Panc1 (cell line): ENCODE data around the gene TRAK1. TPM values are rescaled to one million over a fixed set of nuclear protein-coding genes. Genes with fewer than 3 reads are reported as not detected.

Experiments
- ATAC-seq: fragments of 200-7000 bp; cut with Tn5 transposase; 2 replicates; pipeline ENCODE4 v1.9.1; 2020; ENCODE audit warnings: mild to moderate bottlenecking, moderate library complexity
- BruUV-seq: library from RNA; stranded (reverse); fragments of 400-500 nt; replicated peaks from 2 replicates; lab custom pipeline; 2021; lab: Mats Ljungman, UMichigan
- CTCF ChIA-PET: fragments of 300-600 bp; sonication (Branson Sonifier 250); formaldehyde crosslinking; loops from one replicate; lab custom pipeline; 2022; ENCODE audit warnings: antibody characterized with exemption; lab: Charles Lee
- POLR2A ChIA-PET: fragments of 300-600 bp; sonication (Branson Sonifier 250); formaldehyde crosslinking; loops from one replicate; lab custom pipeline; 2022; ENCODE audit warnings: antibody characterized with exemption; lab: Charles Lee
- DNase-seq: peaks from one replicate; pipeline ENCODE4 v3.0.0-alpha.2; 2010; ENCODE audit warnings: low read depth, low spot score
- H3K27ac ChIP-seq: 2 replicates; pipeline ENCODE4 v1.5.1; 2011; ENCODE audit warnings: mild to moderate bottlenecking, low read length, inconsistent platforms
- H3K27me3 ChIP-seq: fragments of 200-500 bp; sonication (Bioruptor generic); 2 replicates; pipeline ENCODE4 v1.6.0; 2014; ENCODE audit warnings: low read length, inconsistent platforms; ENCODE audit not compliant: control insufficient read depth, insufficient read depth
- H3K36me3 ChIP-seq: fragments of 200-500 bp; sonication (Bioruptor generic); 2 replicates; pipeline ENCODE4 v1.5.1; 2014; ENCODE audit warnings: inconsistent platforms, mild to moderate bottlenecking, low read length, moderate library complexity; ENCODE audit not compliant: control insufficient read depth, insufficient read depth
- H3K4me1 ChIP-seq: 2 replicates; pipeline ENCODE4 v1.5.1; 2011; ENCODE audit warnings: inconsistent platforms, mild to moderate bottlenecking, low read length, moderate library complexity; ENCODE audit not compliant: control insufficient read depth, insufficient read depth
- H3K4me3 ChIP-seq, 2 experiments: 2 replicates each; pipeline ENCODE4 v1.5.1; 2011 to 2012; ENCODE audit warnings: low read depth in 2 of 2, low read length in 2 of 2, mild to moderate bottlenecking in 2 of 2, inconsistent platforms in 1 of 2, moderate library complexity in 1 of 2
- H3K9me3 ChIP-seq: fragments of 200-500 bp; sonication (Bioruptor generic); 2 replicates; pipeline ENCODE4 v1.5.1; 2014; ENCODE audit warnings: low read depth, mild to moderate bottlenecking, inconsistent platforms, low read length, moderate library complexity; ENCODE audit not compliant: control insufficient read depth, insufficient read depth
- CTCF ChIP-seq: fragments of 450-650 bp; IDR thresholded peaks from 2 replicates; pipeline ENCODE4 v1.5.1; 2017; ENCODE audit warnings: mild to moderate bottlenecking
- POLR2AphosphoS5 ChIP-seq: IDR thresholded peaks from 2 replicates; pipeline ENCODE4 v1.6.1; 2012; ENCODE audit warnings: mild to moderate bottlenecking, low read depth, low read length, moderate library complexity
- REST ChIP-seq, 2 experiments: IDR thresholded peaks; 2 replicates each; pipeline ENCODE4 v1.6.1; 2011 to 2012; ENCODE audit warnings: low read depth in 2 of 2, control low read depth in 1 of 2, low read length in 1 of 2, mild to moderate bottlenecking in 1 of 2, moderate library complexity in 1 of 2; ENCODE audit not compliant: insufficient read depth in 1 of 2
- SIN3A ChIP-seq: IDR thresholded peaks from 2 replicates; pipeline ENCODE4 v1.6.1; 2012; ENCODE audit warnings: low read depth, mild to moderate bottlenecking, low read length, moderate library complexity, borderline replicate concordance; ENCODE audit not compliant: insufficient read depth
- TCF7L2 ChIP-seq: IDR thresholded peaks from 2 replicates; pipeline ENCODE4 v1.6.1; 2011; ENCODE audit warnings: mild to moderate bottlenecking, low read depth, low read length, inconsistent platforms
- in situ Hi-C: cut with HindIII; loops from 2 replicates; pipeline ENCODE4 v1.10.0; 2016; ENCODE audit warnings: low sequenced_read_pairs, low pct_unique_long_range_greater_than_20kb
- intact Hi-C: fragments of 100-400 bp; cut with micrococcal nuclease; formaldehyde crosslinking; loops from one replicate; pipeline ENCODE4 v1.10.0; 2022; ENCODE audit not compliant: unreplicated experiment
- total RNA-seq: library from RNA; stranded (reverse); gene quantifications from one replicate; pipeline ENCODE4 v1.2.1, GENCODE V29; 2021; ENCODE audit not compliant: unreplicated experiment

The TRAK1 gene
- total RNA-seq, 1 experiment from 2014 or later = 38.4 TPM

GRCh38 chr3:42216302-42216701, 125.1 kb downstream of the TRAK1 start:
- DNase-seq (no peak), ATAC-seq (no peak)
- in situ Hi-C loops (no loop called here), intact Hi-C loops (no loop called here)
- no peak overlapping the region for H3K27ac ChIP-seq
- no TSS peak for BruUV-seq
- peaks cover 4% of the 10 kb centered on the region for H3K36me3 ChIP-seq
- ChIA-PET POLR2A (no interaction called here), CTCF (no interaction called here)
- H3K27me3 ChIP-seq = no peaks in the 10 kb centered on the region
- no peaks in the 10 kb centered on the region for H3K4me1 ChIP-seq
- no peak overlapping the region for H3K4me3 ChIP-seq
- no peaks in the 10 kb centered on the region for H3K9me3 ChIP-seq
- TF ChIP-seq CTCF (no peak), TCF7L2 (no peak), REST (IDR thresholded peaks at IDR 0.05; ENCODE audit: insufficient read depth in 1 of 2, low read depth in 2 of 2, low read length in 1 of 2) (no peak)

GRCh38 chr3:42216931-42217333, 125.8 kb downstream of the TRAK1 start:
- Histone ChIP-seq H3K36me3 (peaks cover 4% of the 10 kb centered on the region), H3K27ac (no peak overlapping the region), H3K4me1 (no peaks in the 10 kb centered on the region), H3K4me3 (no peak overlapping the region), H3K9me3 (no peaks in the 10 kb centered on the region), H3K27me3 (no peaks in the 10 kb centered on the region)
- DNase-seq (no peak), ATAC-seq (no peak)
- CTCF ChIA-PET = no interaction called here
- TF ChIP-seq POLR2AphosphoS5 (no peak), TCF7L2 (no peak), CTCF (no peak), SIN3A (no peak), REST (IDR thresholded peaks at IDR 0.05; ENCODE audit: insufficient read depth in 1 of 2, low read depth in 2 of 2, low read length in 1 of 2) (no peak)
- no TSS peak for BruUV-seq
- POLR2A ChIA-PET = no interaction called here
- in situ Hi-C loops = no loop called here
- intact Hi-C loops = no loop called here
